HG02885 (cell line): ENCODE measurements around the gene ASPHD1.
"Not testable (repeated sequence)": the region's sequence is repeated elsewhere in the genome, so short reads cannot be mapped to it uniquely, and the experiment has no call there.

Experiments
- ATAC-seq: cut with Tn5 transposase; IDR thresholded peaks from one replicate; pipeline ENCODE4 v1.9.1; 2021; ENCODE audit warnings: mild to moderate bottlenecking; ENCODE audit not compliant: unreplicated experiment, poor library complexity

Gene ASPHD1

DNA sequence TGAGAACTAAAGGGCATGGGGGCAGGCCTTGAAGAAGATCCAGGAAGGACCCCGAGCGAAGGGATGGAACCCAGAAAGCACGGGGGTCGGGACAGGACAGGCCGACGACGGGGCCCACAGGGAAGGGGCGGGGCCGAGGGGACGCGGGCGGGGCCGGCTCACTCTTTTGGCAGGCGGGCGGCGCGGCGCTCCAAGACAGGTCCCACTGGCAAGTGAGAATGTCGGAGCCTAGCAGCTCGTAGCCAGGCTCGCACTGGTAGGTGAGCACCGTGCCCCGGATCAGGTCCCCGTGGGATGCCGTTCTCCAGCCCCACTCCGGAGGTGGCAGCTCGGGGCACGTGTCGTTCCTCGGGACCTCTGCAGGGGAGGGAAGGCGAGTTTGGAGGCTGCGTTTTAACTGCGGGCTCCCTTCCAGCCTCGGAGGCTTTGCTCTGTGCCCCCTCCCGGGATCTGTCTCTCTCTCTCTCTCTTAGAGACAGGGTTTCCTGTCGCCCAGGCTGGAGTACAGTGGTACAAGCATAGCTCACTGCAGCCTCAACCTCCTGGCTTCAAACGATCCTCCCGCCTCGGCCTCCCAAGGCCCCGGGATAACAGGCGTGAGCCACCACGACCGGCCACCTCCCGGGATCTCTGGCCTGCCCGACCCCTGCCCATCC lies 23.6 kb upstream of the ASPHD1 start:
- no peak for ATAC-seq

DNA sequence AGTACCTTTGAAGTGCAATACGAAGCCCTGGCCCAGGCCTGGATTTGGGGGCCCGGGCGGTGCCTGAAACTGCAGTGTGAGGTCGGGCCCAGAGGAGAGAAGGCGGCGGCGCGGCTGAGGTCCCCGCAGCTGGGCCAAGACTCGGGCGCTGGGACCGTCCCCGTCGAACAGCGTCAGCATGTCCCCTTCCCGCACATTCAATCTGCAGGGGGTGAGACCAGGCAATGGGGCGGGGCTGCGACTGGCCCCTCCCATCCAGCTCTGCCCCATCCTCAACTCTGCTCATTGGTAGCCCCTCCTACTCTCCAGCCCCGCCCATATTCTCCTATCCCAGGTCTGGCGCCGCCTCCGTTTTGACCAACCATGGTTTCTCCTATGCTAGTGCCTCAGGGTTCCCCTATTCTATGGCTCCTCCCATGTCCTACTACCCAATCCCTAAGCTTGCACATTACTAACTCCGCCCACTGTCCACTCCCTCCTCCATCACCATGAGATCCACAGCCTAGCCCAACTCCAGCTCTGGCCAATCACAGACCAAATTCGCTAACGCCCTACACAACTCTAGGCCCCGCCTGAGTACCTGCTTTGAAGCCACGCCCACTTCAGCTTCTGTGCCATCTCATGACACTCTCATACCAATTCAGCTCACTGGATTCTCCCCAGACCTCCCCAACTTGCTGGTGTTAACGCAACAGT lies 22.9 kb upstream of the ASPHD1 start:
- ATAC-seq = no peak

DNA sequence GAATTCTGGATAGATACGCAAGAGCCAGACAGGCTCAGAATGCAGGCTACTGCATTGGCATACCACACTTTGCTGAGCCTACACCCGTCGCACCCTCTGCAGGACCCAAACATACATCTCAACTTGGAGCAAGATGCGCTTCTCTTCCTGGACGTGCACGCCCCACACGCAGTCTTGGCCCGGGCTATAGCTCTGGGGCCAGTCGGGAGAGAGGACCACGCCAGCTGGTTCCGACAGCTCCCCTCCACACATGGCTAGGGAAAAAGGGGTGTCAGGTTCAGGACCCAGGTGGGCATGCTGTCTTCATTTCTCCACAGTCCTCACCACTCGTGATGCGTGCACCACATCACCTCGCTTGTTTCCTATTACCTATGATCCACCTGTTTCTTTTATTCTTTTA lies 22.1 kb upstream of the ASPHD1 start:
- no peak for ATAC-seq

DNA sequence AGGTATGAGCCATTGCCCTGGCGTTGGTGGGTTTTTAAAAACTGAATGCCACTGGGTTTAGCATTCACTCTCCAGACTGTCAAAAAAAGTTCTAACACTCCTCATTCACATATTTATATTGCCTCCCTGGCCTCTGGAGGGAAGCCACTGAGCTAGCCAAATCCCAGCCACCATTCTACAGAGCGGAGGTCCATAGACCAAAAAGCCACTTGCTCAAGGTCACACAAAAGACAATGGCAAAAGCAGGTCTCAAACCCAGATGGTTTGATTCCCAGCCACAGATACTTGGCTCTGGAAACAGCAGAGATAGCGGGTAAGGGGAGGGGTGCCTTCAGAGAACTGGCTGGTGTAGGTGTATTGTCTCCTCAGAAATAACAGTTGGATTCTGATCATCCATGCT lies 19.2 kb upstream of the ASPHD1 start:
- ATAC-seq = no peak

DNA sequence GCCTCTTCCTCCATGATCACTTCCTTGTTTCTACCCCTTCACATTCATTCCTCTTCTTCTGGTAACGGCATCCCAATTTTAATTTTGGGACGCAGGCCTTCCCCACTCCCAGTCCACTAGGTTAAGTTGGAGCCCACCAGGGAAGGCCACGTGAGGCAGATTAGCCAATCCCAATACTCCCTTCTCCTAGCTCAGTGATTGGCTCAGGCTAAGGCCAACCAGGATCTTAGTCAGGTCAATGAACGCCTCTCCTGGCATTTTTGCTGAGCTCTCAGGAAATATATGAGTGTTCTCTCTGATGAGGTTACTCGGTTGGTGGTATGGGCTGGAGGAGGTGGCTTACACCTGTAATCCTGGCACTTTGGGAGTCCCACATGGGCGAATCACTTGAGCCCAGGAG lies 16.3 kb upstream of the ASPHD1 start:
- no peak for ATAC-seq

DNA sequence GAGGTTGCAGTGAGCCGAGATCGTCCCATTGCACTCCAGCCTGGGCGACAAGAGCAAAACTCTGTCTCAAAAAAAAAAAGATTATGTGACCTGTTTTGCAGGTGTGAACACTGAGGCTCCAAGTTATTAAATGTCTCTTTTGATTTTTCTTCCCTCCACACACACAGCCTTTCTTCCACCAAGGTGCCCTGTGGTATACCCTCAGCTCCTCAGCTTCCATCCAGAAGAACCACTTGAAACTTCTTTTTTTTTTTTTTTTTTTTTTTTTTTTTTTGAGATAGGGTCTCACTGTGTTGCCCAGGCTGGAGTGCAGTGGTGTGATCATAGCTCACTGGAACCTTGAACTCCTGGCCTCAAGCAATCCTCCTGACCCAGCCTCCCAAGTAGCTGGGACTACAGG lies 10.9 kb upstream of the ASPHD1 start:
- ATAC-seq = not testable (repeated sequence)

DNA sequence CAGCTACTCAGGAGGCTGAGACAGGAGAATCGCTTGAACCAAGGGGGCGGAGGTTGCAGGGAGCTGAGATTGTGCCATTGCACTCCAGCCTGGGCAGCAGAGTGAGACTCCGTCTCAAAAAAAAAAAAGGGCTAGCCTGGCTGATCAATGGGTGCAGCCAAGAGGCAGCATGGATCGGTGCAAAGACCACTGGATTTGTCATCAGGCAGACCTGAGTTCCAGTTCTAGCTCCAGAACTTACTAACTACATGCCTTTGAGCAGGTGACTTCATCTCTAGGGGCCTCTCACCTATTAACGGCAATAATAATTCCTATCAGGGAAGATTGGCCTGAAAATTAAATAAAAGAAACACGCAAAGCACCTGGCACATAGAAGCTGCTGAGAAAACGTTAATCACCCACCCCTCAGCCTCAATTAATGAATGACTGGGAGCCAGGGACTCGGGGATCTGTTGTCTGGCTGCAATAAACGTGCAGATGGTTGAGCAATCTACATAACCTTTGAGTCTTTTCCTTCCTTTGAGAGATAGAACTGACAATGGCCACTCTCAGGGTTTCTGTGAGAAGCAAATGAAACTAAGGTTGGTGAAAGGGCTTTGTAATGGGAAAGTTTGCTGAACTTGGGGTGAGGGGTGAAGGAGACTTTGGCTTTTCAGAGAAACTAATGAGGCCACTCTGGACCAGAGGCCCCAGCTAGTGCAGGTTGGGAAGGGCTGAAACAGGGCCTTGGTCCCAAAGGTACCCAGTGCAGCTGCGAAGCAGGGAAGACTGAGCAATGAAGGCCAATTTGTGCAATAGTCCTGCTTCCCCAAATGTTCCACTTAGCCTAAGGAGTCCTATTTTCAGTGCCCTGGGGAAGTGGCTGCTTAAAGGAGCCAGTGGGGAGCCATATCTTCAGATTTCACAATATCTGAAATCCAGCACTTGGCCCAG lies 8.5 kb upstream of the ASPHD1 start:
- ATAC-seq = no peak

DNA sequence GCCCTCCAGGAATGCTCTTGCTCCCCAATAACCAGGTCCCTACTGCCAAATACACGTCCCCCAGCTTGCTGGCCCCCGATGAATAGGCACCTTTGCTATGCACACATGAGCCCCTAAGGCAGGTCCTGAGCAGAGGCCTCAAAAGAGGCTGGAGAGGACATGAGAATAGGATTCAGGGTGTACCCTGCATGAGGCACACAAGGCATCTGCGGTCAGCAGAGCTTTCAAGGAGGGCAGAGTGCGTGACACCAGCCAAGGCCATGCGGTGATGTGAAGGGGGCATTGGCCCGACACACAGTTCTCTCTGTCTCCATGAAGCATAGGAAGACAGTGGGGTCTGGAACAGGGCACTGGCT lies 7.9 kb upstream of the ASPHD1 start:
- ATAC-seq = no peak

DNA sequence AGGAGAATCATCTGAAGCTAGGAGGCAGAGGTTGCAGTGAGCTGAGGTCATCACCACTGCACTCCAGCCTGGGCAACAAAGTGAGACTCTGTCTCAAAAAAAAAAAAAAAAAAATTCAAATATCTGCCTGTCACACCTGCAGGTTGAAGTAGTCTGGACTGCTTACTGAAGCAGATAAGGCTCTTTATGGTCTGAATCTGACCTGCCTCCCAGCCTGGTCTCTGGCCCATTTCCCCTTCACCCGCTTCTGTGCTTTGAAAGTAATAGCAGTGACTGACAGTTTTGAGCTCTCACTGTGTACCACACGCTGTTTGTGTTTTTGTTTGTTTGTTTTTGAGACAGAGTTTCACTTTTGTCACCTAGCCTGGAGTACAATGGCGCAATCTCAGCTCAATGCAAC lies 6.7 kb upstream of the ASPHD1 start:
- ATAC-seq = no peak

DNA sequence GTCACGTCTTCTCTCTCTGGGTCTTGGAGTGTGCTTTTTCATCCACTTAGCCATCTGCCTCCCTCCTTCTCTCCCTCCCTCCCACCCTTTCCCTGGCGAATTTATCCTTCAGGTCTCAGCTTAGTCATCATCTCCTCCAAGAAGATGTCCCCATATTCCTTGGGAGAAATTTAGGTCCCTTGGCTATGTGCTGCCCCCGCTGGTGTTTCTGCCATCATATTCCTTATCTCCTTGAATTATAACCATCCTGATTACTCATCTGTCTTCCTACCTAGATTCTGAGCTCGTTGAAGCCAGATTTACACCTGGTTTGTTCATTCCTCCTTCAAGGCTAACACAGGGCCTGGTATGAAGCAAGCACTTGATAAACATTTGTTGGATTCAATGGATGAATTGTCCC lies 5.9 kb upstream of the ASPHD1 start:
- ATAC-seq = no peak

DNA sequence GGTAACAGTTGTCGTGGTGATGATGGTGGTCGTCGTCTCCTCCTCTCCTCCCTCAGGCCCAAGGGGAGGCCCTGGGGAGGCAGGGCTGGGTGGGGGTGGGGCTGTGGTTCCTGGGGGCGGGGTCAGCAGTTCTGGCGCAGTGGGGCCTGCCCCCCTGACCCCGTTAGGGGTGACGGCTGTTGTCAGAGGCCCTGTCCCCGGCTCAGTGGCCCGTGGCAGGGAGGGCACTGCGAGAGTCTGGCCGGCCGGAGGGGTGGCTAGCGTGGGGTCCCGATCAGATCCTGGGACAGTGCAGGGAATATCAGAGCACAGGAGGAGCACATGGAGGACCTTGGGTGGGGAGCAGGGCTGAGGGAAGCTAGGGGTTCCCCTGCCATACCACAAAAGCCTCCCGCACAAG lies 3.4 kb upstream of the ASPHD1 start:
- no peak for ATAC-seq

DNA sequence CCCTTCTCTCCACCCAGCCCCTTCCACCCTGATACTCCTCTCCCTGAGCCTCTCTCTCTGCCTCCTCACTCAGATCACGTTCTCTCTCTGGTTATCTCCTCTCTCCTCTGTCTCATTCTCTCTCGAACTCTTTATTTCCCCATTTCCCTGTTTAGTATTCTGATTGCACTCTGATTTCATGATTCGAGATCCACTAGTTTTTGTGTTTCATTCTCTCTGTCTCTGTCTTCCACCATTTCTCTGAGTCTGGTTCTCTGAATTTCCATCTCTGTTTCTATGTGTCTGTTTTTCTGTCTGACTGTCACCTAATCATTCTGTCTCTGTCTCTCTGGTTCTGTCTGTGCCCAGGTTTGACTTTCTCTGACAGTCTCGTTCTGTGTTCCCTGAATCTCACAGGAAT lies 3.0 kb upstream of the ASPHD1 start:
- ATAC-seq = no peak

DNA sequence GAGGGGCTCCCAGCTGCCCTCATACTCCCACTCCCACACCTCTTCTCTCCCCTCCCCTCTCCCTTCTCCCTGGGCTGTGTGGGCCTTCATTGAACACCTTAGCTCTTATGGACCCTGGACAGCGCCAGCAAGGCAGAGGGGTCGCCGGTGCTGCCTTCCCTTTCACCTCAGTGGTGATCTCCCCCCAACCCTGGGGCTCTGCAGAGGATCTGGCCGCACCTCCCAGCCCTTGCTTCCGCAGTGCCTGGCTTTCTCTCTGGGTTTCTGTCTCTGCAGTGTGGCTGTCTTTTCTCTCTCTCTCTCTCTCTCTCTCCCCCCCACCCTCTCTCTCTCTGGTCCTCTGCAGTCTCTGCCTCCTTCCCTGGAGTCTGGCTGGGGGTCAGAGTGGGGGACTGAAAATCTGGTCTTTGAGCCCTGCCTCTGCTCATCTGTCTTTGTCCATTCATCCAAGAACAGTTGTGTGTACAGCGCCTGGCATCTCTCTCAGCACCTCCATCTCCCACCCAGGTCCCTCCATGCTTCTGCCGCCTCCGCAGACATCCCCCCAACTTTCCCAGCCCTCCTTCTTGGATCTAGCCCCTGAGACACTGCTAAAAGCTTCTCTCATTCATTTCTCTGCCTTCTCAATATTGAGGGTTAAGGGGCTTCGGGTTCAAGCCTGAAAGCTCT lies 2.0 kb upstream of the ASPHD1 start:
- ATAC-seq = no peak

DNA sequence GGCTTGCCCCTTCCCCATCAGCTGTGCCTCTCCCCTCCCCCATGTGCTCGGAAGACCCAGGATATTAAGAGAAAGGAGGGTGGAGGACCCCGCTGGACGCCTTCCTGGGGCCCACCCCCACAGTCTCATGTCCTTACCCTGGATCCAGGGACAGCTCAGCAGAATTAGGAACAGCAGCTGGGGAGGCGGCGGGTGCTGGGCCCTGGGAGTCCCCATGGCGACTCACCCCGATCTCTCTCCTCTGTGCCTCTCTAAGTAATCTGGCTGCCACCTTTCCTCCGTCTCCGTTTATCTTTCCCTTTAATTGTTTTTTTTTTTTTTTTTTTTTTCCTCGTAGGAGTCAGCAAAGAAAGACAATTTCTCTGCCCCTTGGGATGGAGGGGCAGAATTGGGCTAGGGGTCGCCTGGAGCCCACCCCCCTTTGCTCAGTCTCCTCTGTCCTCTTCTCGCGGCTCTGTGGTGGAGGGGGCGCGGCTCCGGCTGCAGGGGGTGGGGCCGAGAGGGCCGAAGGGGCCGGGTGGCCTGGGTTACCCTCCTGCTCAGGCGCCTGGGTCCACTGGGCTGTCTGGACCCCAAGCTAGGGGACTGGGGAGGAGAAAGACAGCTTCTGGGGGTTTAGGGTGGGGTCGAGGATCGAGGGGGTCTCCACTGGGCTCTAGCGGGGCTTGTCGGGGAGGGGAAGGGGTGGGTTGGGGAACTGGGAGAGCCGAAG lies 1.3 kb upstream of the ASPHD1 start:
- no peak for ATAC-seq

DNA sequence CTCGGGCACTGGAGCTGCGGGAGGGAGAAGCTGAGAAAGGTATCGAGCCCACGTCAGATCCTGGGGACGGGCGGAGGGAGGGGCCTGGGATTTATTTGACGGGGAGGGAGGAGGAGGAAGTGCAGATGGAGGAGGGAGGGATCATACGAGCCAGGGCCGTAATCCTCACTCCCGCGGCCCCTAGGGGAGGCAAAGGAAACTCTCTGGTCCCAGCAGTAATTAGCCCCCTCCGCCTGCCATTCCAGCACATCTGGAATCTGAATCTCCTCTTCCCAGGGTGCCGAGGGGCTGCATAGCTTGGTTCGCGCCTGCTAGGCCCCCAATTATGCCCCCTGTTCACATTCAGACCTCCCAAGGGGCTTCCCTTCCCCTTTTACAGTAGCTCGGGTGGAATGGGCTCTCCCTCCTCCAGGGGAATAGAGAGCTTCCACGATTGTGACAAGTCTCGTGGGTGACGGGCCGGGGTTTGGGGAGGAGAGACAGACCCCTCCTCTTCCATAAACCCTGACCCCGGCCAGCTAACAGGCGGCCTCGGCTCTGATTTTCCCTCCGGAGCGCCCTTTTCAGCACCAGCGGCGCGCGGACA lies 679 bp upstream of the ASPHD1 start, which contains the start of gene SEZ6L2:
Gene SEZ6L2 (minus strand): TSS at position 35 of the 586 bp plus-strand sequence. CDS start 531 bp downstream, outside the sequence.
- no peak for ATAC-seq

DNA sequence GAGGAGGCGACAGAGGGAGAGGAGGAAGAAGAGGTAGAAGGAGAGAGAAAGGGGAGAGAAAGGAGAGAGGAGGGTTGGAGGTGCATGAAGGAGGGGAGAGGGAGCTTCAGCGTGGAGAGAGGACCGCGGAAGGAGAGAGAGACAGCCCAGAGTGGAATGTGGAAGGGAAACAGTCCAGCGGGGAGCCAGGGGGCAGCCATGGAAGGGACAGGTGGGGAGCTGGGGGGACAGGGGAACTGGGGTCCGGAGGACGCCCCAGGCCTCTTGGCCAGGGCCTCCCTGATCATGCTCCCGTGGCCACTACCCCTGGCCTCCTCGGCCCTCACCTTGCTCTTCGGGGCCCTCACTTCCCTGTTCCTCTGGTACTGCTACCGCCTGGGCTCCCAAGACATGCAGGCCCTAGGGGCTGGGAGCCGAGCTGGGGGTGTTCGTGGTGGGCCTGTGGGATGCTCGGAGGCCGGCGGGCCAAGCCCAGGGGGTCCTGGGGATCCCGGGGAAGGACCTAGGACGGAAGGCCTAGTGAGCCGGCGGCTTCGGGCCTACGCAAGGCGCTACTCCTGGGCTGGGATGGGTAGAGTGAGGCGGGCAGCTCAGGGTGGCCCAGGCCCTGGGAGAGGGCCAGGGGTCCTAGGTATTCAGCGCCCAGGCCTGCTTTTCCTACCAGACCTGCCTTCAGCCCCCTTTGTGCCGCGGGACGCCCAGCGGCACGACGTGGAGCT lies 759 bp downstream of the ASPHD1 start:
- no peak for ATAC-seq

DNA sequence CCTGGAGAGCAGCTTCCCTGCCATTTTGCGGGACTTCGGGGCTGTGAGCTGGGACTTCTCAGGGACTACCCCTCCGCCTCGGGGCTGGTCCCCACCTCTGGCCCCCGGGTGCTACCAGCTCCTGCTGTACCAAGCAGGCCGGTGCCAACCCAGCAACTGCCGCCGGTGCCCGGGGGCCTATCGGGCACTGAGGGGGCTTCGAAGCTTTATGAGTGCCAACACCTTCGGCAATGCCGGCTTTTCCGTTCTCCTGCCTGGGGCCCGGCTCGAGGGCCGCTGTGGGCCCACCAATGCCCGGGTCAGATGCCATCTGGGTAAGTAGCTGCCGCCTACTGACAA lies 1.3 kb downstream of the ASPHD1 start:
- no peak for ATAC-seq

DNA sequence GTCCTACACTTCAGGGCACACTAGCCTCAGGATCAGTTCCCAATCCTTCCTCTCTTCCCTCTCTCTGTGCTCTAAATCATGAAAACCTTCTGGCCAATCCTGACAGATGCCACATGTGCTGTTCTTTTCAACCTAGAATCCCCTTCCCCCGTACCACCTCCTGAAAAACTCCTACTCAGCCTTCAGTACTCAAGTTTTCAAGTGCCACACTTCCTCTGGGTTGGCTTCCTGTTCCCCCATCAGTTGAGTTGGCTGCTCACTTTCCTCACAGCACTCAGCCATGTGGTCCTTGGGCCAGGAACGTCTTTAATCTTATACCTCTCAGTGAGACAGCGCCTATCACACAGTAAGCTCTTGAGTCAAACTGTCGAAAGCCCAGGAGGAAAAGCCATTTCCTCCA lies 3.3 kb downstream of the ASPHD1 start:
- no peak for ATAC-seq

DNA sequence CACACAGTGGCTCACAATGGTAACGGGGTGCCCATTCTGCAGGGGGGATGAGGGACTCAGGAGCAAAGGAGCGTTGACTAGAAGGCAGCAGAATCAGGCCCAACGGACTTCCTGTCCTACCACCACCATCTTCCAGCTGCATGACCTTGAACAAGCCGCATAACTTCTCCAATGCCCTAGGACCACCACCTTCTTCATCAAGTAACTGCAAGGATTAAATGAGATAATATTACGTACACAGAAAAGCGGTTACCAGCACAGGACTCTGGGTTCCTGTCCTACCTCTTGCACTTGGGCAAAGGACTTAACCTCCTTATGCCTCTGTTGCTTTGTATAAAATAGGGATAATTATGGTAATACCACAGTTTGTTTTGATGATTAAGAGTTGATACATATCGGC lies 4.7 kb downstream of the ASPHD1 start:
- no peak for ATAC-seq
